Amniotic epithelial cell (primary cell): ENCODE measurements around the gene PARP8.
"Not testable (repeated sequence)": the region's sequence is repeated elsewhere in the genome, so short reads cannot be mapped to it uniquely, and the experiment has no call there.

ENCODE experiments used
- DNase-seq: peaks from one replicate; pipeline ENCODE4 v3.0.0-alpha.2; 2010; ENCODE audit warnings: low read depth

The PARP8 gene

DNA sequence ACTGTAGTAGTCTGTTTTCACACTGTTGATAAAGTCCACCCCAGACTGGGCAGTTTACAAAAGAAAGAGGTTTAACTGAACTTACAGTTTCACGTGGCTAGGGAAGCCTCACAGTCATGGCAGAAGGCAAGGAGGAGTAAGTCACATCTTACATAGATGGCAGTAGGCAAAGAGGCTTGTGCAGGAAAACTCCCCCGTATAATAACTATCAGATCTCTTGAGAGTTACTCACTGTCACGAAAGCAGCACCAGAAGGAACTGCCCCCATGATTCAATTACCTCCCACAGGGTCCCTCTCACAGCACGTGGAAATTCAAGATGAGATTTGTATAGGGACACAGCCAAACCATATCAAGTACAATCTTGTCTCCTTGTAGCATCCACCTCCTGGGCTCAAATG lies 21.1 kb downstream of the PARP8 start:
- no peak for DNase-seq

DNA sequence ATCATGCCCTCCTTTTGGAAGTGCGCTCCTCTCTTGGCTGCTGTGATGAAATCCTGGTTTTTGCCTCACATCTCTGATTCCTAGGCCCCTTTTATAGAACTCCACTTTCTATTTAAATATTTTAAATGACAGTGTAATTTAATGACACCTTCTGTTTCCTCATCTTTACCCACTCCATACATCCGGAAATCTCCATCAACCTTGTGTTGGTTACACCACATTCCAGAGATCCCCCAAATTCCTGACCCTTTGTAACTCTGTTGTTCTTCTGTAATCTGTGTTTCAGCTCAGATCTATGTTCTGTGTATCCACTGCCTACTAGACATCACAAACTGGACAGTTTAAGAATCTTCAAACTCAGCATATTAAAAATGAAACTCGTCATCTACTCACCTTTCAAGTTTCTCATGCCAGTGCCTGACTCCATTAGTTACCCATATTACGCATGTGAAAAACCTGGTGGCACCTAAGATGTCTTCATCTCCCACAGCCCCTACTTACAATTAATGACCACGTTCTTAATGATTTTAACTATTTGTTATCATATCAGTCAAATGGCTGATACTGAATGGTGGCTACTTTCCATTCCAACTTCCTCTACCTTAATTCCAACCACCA lies 25.1 kb downstream of the PARP8 start:
- no peak for DNase-seq

DNA sequence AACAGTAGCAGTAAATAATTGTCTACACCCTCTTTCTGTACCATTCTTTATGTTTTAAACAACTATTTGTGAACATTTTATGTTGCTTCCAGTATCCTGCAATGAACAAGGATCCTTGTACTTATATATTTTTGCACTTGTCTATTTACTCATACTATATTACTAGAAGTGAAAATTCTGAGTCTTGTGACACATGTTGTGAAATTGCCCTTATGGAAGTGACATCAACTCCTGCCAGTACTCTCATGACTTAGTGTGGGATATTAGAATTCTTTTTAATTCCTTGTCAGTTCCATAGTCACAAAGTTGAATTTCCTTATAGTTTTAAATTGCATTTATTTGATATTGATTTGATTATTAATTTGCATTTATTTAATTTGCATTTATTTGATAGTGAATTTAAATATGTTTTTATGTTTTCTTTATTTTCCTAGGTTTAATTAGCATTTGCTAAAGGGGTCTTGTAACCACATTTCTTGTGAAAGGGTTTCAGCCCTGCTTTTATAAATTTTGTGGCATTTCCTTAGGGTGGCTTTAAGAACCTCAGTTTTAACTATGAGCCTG lies 27.7 kb downstream of the PARP8 start:
- DNase-seq, result no peak

DNA sequence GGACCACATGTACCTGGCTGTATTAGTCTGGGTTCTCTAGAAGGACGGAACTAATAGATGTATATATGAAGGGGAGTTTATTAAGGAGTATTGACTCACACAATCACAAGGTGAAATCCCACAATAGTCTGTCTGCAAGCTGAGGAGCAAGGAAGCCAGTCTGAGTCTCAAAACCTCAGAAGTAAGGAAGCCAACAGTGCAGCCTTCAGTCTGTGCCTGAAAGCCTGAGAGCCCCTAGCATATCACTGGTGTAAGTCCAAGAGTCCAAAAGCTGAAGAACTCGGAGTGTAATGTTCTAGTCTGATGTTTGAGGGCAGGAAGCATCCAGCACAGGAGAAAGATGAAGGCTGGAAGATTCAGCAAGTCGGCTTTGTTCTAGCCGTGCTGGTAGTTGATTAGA lies 28.2 kb downstream of the PARP8 start:
- not testable (repeated sequence) for DNase-seq

DNA sequence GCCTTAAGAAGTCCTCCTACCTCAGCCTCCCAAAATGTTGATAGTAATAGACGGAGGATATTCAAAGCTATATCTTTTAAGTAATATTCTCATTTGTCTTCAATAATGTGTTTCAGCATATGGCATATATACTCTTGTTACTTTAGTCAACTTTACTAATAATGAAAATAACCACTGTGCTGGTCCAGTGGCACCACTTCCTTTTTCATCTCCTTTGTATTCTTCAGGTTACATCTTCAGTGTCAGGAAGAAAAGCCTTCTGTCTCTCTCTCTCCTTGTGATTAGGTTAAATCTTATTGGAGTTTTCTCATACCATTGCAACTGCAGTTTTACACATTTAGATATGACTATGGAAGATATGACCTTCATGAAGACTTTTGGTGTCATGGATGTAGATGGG lies 31.3 kb downstream of the PARP8 start:
- no peak for DNase-seq

DNA sequence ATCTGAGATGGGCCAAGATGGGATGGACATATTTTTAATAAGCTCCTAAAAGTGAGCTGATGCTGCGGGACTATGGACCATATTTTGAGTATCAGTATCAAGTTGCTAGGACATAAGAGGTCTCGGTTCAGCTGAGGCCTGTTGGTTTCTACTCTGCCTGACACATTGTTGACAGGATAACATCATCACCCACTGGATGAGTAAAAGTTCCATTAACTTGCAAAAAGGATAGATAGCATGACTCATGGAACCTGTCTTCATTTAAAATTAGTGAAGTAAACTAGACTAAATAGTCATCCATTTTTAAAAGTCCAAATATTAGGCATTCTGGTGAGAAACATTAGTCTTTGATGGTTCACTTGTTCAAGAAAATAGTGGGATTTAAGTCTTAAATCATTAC lies 33.3 kb downstream of the PARP8 start:
- no peak for DNase-seq

DNA sequence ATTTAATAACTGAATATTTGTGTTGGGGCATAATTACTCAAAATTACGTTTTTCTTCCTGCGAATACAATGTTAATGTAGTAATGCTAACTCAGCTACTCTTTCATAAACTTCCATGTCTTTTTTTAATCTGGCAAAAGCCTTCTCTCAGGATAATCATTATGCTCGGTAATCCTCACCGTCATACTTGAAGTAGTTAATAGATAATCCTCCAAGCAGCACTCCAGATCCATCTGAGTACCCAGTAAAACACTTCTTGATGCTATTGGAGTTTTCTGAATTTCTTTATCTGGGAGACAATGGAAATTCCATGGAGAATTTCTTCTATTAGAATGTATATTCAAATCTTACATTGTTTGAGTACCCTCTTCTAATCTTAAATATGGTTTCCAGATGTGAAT lies 34.3 kb downstream of the PARP8 start:
- DNase-seq, result no peak

DNA sequence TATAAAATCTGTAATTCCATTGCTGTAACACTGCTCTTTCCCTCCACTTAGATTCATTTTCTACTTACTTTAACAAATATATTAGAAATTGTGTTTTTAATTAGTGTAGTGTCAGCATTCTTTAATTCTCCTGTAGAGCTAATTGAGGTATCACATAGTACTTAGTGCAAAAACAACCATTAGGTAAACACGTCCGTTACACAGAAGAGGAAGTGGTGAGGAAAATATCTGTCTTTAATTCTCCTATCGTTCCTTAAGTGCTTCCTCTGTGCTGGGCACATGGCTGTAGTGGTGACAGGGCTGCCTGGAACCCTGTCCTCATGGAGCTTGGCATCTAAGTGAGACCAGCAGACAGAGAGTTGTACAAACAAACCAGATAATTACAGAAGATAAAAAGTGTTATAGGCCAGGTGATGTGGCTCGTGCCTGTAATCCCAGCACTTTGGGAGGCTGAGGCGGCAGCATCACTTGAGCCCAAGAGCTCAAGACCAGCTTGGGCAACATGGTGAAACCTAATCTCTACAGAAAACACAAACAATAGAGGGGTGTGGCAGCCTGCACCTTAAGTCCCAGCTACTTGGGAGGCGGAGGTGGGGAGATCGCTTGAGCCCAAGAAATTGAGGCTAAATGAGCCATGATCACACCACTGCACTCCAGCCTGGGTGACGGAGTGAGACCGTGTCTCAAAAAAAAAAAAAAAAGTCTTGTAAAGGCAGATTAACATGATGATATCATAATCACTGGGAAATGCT lies 36.4 kb downstream of the PARP8 start:
- DNase-seq, result no peak

DNA sequence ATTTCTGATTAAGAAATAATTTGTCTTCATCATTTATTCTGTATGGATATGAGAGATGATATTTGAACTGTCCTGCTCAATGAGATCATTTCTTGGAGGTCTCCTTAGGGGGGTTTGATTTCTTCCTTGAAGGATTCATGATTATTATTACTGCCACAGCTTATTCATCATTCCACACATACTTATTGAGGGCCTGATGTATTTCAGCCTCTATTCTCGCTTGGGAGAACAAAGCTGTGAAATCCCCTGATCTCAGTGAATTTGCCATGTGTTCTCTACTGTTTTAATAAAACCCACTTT lies 36.9 kb downstream of the PARP8 start:
- no peak for DNase-seq

DNA sequence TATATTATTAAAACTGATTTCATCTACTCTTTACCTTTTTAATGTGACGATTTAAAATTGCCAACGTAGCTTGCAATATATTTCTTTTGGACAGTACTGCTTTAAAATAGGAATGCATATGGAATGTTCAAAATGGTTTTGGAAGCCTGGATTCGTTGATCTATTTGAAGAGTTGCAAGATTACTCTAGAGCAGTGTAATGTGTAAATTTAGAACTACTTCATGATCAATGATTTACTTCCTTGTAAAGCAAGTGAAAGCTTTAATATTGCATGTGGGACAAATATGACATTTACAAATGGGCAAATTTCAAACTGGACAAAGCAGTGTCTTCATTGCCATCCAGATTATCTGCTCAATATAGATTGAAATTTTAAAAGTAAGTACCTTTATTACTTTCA lies 38.3 kb downstream of the PARP8 start:
- DNase-seq, result no peak

DNA sequence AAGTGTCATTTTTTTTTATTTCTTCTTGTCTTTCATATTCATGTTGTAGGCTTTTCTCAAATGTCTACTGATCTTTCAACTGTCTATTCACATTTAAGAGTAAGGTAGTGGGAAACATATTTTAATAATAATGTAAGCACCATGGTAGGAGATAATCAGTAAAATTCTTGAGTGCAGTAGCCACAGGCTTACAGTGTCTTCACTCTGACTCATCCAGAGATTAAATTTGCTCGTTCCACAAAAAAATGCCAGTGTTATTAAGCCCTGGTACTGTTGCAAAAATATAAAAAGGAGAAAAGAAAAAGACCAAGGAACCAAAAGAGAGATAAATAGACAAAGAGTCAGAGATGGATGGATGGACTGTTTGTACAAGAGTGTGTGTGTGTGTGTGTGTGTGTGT lies 43.0 kb downstream of the PARP8 start:
- DNase-seq, result peak; percentile 50

DNA sequence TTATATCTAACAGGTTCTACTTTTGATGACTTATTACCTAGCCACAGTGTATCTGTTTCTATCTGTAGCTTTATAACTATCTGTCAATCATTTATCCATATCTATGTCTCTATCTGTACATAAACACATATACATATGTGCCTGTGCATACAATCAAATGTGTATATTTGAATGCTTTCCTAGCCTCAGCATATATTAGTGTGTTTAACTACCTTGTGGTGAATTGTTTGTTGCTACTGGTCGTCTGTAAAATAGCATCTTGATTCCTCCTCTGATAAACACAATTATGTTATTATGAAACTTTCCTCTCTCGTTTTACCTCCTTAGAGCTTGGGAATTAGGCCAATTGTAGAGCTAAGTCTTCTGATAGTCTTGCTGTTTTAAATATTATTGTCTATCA lies 44.4 kb downstream of the PARP8 start:
- DNase-seq, result no peak

DNA sequence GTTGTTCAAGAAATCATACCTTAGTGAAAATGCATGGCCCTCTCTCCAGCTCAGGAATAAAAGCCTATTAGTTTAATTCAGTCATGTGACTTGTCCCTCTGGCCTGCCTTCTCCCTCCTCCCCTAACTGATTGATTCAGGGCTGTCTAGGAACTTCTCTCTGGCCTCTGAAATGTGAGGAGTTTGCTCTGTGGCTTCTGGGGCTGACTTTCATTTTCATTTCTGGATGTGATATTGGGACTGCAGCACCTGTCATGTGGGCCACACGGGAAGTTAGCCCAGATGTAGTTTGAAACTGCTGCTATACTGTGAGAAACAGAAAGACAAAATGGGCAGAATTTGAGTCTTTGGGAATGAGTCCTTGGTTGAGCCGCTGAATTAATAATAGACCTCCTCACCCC lies 44.8 kb downstream of the PARP8 start:
- no peak for DNase-seq

DNA sequence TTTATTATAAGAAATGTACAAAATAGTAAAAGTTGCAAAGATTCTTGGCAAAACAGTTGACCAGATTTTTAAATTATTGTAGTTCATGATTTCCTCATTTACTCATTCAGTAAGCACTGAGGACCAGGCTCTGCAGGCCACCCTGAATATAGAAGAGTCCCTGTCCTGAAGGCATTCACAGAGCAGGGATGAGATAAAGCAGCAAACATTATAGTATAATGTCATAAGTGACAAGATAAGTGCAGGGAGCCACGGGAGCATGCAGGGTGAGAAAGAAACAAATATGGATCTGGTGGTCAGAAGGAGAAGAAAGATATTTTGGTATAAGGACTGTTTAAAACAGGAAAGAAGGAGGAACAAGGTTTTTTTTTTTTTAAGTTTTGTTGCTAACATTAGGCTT lies 46.0 kb downstream of the PARP8 start:
- no peak for DNase-seq

DNA sequence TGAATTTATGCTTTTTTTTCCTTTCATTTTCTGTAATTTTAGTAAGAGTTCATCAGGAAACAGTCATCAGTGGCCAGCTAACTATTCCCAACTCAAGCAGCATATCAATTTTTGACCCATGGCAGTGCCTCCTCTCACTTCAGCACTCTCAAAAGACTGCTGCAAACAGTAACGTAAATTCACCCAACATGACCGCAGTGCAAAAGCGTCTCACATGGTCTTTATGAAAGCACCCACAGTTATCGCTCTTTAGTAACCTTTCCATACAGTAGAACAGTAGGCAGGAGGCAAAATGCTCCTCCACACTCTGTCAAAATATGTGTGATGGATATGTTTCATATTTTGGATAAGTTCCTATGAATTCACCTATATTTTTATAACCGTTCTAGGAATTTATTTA lies 48.6 kb downstream of the PARP8 start:
- DNase-seq, result no peak

DNA sequence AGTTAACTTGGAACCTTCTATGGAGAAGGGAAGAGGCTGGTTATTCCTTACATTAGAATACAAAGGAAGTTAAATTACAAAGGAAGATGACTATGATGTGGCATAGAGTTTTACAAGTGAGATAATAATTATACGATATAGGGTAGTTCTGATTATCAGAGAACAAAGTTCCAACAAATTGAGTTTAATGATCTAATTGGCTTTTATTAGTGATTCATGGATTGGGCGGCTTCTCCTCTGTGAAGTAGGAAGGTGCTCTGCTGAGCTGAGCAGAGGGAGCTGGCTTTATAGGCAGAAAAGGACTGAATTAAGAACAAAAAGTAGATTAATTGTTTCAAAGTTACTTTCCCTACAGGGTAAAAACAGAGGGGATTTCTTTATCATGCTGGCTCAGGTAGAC lies 49.7 kb downstream of the PARP8 start:
- DNase-seq, result no peak

DNA sequence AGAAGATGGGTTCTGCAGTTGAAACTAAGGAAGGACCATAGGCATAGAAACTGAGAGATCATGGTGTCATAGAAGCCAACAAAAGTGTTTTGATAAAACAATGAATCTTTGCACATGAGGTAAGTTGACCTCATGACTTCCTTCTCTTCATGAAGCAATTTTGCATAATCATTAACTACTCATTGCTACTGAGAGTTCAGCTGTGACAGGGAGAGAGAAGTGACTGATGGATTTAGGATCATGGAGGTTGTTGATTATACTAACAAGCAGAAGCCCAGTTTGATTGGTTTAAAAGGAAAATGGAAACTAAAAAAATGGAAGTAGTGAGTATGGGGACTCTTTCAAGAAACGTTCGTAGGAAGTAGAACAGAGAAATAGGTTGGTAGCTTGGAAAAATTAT lies 51.2 kb downstream of the PARP8 start:
- no peak for DNase-seq

DNA sequence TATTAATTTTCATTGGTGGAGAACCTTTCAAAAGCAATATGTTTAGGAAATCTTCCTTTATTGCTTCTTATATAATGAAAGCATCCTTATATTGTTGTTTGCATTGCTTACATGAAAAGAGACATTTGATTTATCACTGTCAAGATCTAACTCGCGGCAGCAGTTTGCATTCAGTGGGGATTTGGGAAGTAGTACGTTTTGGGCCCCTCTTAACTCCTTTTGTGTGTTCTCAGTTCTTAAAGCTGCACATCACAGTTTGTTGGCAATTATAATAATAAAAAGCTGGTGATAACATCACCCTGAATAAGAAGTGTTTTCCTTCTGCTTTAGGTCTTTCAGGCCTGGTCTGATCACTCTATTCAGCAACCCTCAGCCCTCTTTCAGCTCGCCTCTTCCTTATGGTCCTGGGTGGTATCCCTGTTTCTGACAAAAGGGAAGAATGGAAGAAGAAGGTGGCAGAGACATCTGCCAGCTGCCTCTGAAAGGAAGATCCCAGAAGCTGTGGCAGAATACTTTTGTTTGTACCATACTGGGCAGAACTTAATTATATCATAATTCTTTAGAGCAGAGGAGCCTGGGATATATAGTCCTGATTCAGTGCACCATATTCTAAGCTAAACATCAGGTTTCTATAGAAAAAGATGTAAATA lies 53.7 kb downstream of the PARP8 start:
- DNase-seq, result no peak

DNA sequence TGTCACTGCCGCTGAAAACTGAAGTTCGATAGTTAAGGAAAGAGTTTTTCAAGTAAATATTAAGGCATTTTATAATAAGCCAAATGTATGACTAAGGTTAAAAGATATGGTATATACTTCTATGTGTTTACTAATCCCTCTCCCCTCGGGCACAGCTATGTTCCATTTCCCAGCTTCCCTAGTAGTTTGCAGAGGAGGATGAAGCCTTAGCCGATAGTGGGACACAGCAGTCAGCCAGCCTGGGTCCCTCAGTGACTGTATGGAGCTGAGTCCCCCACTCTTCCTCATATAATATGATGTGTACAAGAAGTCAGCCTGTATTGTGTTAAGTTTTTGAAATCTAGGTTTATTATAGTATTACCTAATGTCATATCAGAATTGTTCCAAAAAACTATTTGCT lies 55.8 kb downstream of the PARP8 start:
- no peak for DNase-seq

DNA sequence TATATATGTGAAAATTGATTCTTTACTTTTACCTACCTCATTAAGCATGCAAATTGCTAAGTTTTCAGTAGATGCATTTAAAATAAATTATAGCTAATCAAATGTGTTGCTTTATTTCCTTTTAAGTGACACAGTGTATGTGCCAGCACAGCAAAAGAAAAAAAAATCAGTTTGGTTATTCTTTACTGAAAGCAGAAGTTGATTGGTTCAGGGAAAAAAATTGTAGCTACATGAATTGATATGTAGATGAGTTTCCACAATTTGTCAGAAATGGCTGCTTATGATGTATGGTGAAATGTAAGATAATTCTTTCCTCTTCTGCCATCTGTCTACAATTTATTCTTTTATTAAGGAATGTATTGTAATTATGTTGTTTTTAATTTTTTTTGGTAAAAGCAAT lies 57.8 kb downstream of the PARP8 start:
- no peak for DNase-seq

DNA sequence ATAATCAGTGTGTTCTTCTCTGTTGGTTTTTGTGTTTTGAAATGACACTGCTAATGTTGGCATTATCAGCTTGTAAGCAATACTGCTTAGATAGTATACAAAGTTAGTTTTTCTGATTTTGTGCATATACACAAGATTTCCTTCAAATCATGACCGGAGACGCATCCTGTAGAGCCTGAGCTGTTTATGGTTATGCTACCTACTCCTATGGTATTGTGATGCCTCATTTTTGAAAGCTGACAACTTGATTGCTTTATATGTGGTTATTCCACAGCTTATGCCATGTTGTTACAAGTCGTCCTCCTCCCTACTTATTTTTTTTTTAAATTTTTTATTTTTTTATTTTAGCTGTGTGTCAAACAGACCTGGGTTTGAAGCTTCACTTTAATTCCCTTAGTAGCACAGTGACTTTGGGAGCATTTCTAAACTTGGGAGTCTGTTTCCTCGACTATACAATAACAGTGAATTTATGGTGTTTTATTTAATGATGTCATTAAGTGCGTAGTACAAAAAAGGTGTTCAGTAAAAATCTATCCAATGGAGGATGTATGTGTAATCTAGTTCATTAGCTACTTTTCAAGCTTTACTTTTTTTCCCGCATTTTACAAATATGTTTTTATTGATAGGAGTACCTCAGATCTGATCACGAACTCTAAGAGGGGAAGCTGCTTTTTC lies 59.5 kb downstream of the PARP8 start:
- DNase-seq, result no peak

DNA sequence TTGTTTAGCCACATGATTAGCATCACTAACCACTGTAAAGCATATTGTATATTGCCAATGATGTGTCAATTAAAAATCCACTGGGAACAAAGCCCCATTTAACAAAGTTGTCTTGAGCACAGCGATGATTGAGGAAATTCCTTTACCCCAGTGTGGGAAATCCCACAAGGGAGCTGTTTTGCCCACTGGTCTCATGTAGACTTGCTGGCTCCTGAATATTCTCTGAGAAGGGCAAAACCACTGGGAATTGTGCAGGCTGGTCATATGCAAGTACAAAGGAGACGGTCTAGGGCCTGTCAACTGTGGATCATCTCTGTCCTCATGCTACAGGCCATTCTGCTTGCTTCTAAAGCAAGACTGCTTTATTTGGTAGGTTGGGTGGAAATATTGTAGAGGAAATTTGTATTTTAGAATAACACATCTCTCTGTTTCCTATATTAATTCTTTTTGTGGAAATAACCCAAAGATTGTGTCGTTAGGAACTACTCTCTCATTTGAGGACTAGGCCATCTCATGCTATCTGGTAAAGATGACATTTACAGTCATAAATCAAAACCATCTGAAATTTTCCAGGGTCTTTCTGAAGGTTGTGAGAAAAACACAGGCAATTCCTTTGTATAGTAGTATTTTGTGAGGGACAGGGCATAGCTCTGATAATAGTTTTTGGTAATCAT lies 60.2 kb downstream of the PARP8 start:
- no peak for DNase-seq

DNA sequence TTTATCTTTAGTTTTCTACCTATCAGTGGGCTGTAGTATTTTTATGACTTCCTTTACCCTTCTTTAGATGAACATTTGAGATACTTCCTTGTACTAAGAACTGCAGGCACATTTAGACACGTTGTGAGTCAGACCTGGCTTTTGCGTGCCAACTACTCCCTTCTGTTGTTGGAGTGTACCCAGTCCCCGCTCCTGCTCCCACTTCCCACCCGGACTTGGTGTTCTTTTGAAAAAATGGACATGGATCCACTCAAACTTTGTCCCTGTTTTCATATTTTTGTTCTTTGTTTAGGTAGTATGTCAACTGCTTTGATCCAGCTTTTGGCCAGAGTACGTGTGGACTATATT lies 60.7 kb downstream of the PARP8 start:
- DNase-seq, result peak; percentile 7
